HepG2 (cell line): ENCODE results near the gene TAT.

ENCODE experiments used
- CBX5 ChIP-seq: sonication (generic); formaldehyde crosslinking; IDR thresholded peaks from 2 replicates; pipeline ENCODE4 v1.4.0; 2020; ENCODE audit warnings: missing genetic modification reagents, borderline replicate concordance
- CTCF ChIP-seq: sonication (generic); formaldehyde crosslinking; IDR thresholded peaks from 2 replicates; pipeline ENCODE4 v1.5.0; 2020; ENCODE audit warnings: mild to moderate bottlenecking, missing genetic modification reagents, moderate library complexity
- KLF9 ChIP-seq: IDR thresholded peaks from 2 replicates; pipeline ENCODE4 v1.6.1; 2016; ENCODE audit warnings: low read depth
- NR2F2 ChIP-seq: IDR thresholded peaks from 2 replicates; pipeline ENCODE4 v1.6.1; 2012; ENCODE audit warnings: low read depth, inconsistent platforms, borderline replicate concordance
- SOX5 ChIP-seq: IDR thresholded peaks from 2 replicates; pipeline ENCODE4 v1.6.1; 2016; ENCODE audit warnings: borderline replicate concordance
- YEATS4 ChIP-seq: sonication (generic); formaldehyde crosslinking; IDR thresholded peaks from 2 replicates; pipeline ENCODE4 v1.4.0; 2020; ENCODE audit warnings: missing genetic modification reagents, borderline replicate concordance
- ZKSCAN5 ChIP-seq: sonication (generic); formaldehyde crosslinking; IDR thresholded peaks from 2 replicates; pipeline ENCODE4 v1.5.1; 2020; ENCODE audit warnings: mild to moderate bottlenecking, missing genetic modification reagents

DNA sequence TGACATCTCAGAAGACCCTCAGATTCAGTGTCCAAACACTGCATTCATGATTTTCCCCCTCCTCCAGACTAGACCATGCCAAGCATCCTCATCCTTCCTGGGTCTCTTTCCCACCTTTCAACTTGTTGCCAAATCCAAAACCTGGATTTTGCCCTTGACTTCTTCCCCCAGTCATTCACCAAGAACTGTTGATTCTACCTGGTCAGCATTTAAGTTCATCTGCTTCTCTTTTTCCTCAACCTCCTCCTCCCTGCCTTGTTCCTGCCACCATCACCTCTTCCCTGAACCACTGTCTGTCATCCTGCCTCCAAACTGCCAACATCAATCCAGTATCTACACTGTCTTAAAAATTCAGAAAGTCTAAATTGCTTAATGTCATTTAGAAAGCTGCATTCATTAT is 29.7 kb downstream of the TAT start:
- TF ChIP-seq YEATS4 (CRISPR knock-in tag) (no peak), KLF9 (no peak), NR2F2 (no peak), SOX5 (CRISPR knock-in tag) (no peak), ZKSCAN5 (CRISPR knock-in tag) (no peak), CTCF (CRISPR knock-in tag) (no peak), CBX5 (no peak)
